ENCODE measurements around the gene SH3BP5.

Gene SH3BP5

DNA sequence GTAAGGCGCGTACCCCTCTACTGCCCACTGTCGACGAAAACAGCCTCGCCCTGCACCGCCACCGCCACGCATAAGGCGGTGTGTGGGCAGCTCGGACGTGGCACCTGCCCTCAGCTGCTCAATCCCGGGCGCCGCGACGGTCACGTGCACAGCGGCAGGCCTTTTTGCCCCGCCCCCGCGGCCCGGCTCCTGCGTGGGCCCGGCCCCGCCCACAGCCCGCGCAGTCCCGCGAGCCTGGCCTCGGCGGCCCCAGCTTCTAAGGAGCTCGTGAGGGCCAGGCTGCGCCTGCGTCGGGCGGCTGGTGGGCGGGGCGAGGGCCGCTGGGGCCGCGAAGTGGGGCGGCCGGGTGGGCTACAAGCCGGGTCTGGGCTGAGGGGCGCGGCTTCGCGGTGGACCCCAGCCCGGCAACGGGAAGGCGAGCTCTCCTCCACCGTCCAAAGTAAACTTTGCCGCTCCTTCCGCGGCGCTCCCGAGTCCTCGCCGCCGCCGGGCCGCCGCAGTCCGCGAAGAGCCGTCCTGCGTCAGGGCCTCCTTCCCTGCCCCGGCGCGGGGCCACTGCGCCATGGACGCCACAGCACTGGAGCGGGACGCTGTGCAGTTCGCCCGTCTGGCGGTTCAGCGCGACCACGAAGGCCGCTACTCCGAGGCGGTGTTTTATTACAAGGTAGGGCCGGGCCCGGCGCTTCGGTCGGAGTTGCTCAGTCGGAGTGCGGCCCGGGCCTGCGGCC is 126.3 kb downstream of the SH3BP5 start, which contains the start of gene CAPN7:
TSS of gene CAPN7 (plus strand) at position 313 of the 728 bp plus-strand sequence. CDS start at position 563, 250 bp downstream.
- peak; percentile 99 for DNase-seq (ENCODE audit: low read depth, low spot score)

DNA sequence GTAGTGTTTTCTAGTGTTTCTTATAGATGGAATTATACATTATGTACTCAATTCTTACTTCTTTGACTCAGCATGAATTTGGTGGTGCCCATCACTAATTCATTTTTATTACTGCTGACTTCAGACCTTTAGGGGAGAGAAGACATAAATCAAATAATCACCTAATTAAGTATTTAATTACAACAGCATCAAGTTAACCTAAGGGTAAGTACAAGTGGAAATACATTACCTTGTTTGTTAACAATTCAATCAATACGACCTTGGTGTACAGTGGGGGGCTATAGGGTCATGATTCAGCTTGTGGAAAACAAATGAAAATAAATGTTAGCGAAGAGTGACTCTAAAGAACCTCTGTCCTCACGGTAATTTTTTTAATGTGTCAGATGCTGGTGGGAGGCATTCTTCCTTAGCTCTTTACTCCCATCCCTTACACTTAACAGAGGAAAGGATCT is 126.9 kb downstream of the SH3BP5 start:
- no peak for DNase-seq (ENCODE audit: low read depth, low spot score)
